ENCODE measurements around the gene TBC1D14.

TBC1D14 gene

DNA sequence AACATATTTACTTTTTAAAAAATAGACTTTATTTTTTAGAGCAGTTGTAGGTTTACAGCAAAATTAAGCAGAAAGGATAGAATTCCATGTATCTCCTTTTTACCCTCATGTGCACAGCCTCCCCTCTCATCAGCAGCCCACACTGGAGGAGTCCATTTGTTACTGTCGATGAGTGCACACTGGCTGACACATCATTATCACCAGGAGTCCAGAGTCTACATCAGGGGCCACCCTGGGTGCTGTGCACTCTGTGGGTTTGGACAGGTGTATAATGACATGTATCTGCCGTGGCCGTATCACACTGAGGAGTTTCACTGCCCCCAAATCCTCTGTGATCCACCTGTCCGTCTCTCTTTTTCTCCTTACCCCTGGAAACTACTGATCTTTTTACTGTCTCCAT lies 26.3 kb downstream of the TBC1D14 start:
- TF ChIP-seq TCF4 (CRISPR knock-in tag; IDR thresholded peaks at IDR 0.05; ENCODE audit: borderline replicate concordance) (no peak), ZFP30 (CRISPR knock-in tag; IDR thresholded peaks at IDR 0.05) (no peak)
- TF ChIP-seq, protein P1, sequence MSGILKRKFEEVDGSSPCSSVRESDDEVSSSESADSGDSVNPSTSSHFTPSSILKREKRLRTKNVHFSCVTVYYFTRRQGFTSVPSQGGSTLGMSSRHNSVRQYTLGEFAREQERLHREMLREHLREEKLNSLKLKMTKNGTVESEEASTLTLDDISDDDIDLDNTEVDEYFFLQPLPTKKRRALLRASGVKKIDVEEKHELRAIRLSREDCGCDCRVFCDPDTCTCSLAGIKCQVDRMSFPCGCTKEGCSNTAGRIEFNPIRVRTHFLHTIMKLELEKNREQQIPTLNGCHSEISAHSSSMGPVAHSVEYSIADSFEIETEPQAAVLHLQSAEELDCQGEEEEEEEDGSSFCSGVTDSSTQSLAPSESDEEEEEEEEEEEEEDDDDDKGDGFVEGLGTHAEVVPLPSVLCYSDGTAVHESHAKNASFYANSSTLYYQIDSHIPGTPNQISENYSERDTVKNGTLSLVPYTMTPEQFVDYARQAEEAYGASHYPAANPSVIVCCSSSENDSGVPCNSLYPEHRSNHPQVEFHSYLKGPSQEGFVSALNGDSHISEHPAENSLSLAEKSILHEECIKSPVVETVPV (CRISPR knock-in tag; IDR thresholded peaks at IDR 0.05): no peak
- ATAC-seq: no peak

DNA sequence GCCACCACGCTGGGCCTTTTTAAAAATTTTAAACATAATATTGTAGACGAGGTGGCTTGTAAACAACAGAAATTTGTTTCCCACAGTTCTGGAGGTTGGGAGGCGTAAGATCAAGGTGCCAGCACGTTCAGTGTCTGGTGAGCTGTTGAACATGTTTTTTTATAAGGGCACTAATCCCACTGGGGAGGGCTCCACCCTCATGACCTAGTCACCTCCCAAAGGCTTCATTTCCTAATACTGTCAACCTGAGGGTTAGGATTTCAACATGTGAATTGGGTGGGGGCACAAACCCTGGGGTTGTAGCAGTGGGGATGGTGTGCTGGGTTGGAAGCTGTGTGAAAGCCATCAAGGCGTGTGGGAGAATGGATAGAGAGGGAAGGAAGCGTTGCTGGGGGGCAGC lies 27.6 kb downstream of the TBC1D14 start:
- TF ChIP-seq TCF4 (CRISPR knock-in tag; IDR thresholded peaks at IDR 0.05; ENCODE audit: borderline replicate concordance): no peak
- TF ChIP-seq BACH2 (CRISPR knock-in tag; IDR thresholded peaks at IDR 0.05; ENCODE audit: borderline replicate concordance): no peak
- TF ChIP-seq ZNF70 (CRISPR knock-in tag; IDR thresholded peaks at IDR 0.05): no peak
- TF ChIP-seq SNAI2 (CRISPR knock-in tag; IDR thresholded peaks at IDR 0.05): no peak
- TF ChIP-seq, protein P1 (CRISPR knock-in tag; IDR thresholded peaks at IDR 0.05): no peak
- TF ChIP-seq RARB (CRISPR knock-in tag; IDR thresholded peaks at IDR 0.05): no peak
- no peak for TF ChIP-seq ZFP3 (CRISPR knock-in tag; IDR thresholded peaks at IDR 0.05)
- no peak for TF ChIP-seq OSR1 (CRISPR knock-in tag; IDR thresholded peaks at IDR 0.05)
- TF ChIP-seq ESRRG (CRISPR knock-in tag; IDR thresholded peaks at IDR 0.05): no peak
- no peak for TF ChIP-seq GLIS3 (CRISPR knock-in tag; IDR thresholded peaks at IDR 0.05)
- no peak for TF ChIP-seq TOX (CRISPR knock-in tag; IDR thresholded peaks at IDR 0.05; ENCODE audit: borderline replicate concordance)
- TF ChIP-seq, protein P2, sequence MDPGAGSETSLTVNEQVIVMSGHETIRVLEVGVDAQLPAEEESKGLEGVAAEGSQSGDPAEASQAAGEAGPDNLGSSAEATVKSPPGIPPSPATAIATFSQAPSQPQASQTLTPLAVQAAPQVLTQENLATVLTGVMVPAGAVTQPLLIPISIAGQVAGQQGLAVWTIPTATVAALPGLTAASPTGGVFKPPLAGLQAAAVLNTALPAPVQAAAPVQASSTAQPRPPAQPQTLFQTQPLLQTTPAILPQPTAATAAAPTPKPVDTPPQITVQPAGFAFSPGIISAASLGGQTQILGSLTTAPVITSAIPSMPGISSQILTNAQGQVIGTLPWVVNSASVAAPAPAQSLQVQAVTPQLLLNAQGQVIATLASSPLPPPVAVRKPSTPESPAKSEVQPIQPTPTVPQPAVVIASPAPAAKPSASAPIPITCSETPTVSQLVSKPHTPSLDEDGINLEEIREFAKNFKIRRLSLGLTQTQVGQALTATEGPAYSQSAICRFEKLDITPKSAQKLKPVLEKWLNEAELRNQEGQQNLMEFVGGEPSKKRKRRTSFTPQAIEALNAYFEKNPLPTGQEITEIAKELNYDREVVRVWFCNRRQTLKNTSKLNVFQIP (CRISPR knock-in tag; IDR thresholded peaks at IDR 0.05; ENCODE audit: borderline replicate concordance, low read depth): no peak
- no peak for TF ChIP-seq ISL1 (CRISPR knock-in tag; IDR thresholded peaks at IDR 0.05)
- TF ChIP-seq PPARA (CRISPR knock-in tag; IDR thresholded peaks at IDR 0.05; ENCODE audit: borderline replicate concordance): no peak
- no peak for TF ChIP-seq ZNF565 (CRISPR knock-in tag; conservative IDR thresholded peaks at IDR 0.05; ENCODE audit: low read depth)
- TF ChIP-seq, protein P3, sequence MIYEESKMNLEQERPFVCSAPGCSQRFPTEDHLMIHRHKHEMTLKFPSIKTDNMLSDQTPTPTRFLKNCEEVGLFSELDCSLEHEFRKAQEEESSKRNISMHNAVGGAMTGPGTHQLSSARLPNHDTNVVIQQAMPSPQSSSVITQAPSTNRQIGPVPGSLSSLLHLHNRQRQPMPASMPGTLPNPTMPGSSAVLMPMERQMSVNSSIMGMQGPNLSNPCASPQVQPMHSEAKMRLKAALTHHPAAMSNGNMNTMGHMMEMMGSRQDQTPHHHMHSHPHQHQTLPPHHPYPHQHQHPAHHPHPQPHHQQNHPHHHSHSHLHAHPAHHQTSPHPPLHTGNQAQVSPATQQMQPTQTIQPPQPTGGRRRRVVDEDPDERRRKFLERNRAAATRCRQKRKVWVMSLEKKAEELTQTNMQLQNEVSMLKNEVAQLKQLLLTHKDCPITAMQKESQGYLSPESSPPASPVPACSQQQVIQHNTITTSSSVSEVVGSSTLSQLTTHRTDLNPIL (CRISPR knock-in tag; IDR thresholded peaks at IDR 0.05; ENCODE audit: low read depth): no peak
- no peak for TF ChIP-seq ARNTL (CRISPR knock-in tag; IDR thresholded peaks at IDR 0.05; ENCODE audit: borderline replicate concordance, low read depth)
- ATAC-seq: no peak

DNA sequence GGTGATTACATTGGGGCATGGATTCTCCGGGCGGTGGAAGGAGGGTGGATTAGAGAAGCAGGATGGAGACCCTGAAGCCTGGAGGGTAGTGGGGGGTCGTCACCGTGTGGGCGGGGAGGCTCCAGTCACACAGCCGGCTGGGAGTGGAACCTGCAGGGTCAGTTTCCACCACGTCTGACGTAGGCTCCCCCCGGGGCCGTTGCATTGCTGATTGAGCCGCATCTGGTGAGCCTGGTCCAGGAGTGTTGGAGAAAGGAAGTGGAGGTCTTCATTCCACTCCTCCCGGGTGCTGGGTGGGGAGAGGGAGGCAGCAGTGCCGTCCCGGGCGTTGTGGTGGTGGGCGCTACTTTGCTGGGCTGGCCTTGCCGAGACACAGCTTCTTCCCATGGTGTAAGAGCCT lies 28.1 kb downstream of the TBC1D14 start:
- TF ChIP-seq ESRRG (CRISPR knock-in tag; IDR thresholded peaks at IDR 0.05) (no peak), ZFP30 (CRISPR knock-in tag; IDR thresholded peaks at IDR 0.05) (no peak), CSDC2 (CRISPR knock-in tag; IDR thresholded peaks at IDR 0.05) (no peak), ISL1 (CRISPR knock-in tag; IDR thresholded peaks at IDR 0.05) (no peak), BACH2 (CRISPR knock-in tag; IDR thresholded peaks at IDR 0.05; ENCODE audit: borderline replicate concordance) (no peak), ARNTL (CRISPR knock-in tag; IDR thresholded peaks at IDR 0.05; ENCODE audit: borderline replicate concordance, low read depth) (no peak), ZNF70 (CRISPR knock-in tag; IDR thresholded peaks at IDR 0.05) (no peak), RARB (CRISPR knock-in tag; IDR thresholded peaks at IDR 0.05) (no peak), ZNF565 (CRISPR knock-in tag; conservative IDR thresholded peaks at IDR 0.05; ENCODE audit: low read depth) (no peak), PPARA (CRISPR knock-in tag; IDR thresholded peaks at IDR 0.05; ENCODE audit: borderline replicate concordance) (no peak), ZFP3 (CRISPR knock-in tag; IDR thresholded peaks at IDR 0.05) (no peak), TOX (CRISPR knock-in tag; IDR thresholded peaks at IDR 0.05; ENCODE audit: borderline replicate concordance) (no peak), OSR1 (CRISPR knock-in tag; IDR thresholded peaks at IDR 0.05) (no peak), SNAI2 (CRISPR knock-in tag; IDR thresholded peaks at IDR 0.05) (no peak), ZC3H10 (CRISPR knock-in tag; IDR thresholded peaks at IDR 0.05) (no peak)
- TF ChIP-seq, protein P4, sequence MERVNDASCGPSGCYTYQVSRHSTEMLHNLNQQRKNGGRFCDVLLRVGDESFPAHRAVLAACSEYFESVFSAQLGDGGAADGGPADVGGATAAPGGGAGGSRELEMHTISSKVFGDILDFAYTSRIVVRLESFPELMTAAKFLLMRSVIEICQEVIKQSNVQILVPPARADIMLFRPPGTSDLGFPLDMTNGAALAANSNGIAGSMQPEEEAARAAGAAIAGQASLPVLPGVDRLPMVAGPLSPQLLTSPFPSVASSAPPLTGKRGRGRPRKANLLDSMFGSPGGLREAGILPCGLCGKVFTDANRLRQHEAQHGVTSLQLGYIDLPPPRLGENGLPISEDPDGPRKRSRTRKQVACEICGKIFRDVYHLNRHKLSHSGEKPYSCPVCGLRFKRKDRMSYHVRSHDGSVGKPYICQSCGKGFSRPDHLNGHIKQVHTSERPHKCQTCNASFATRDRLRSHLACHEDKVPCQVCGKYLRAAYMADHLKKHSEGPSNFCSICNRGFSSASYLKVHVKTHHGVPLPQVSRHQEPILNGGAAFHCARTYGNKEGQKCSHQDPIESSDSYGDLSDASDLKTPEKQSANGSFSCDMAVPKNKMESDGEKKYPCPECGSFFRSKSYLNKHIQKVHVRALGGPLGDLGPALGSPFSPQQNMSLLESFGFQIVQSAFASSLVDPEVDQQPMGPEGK (CRISPR knock-in tag; IDR thresholded peaks at IDR 0.05; ENCODE audit: borderline replicate concordance): no peak
- TF ChIP-seq, protein P2 (CRISPR knock-in tag; IDR thresholded peaks at IDR 0.05; ENCODE audit: borderline replicate concordance, low read depth): no peak
- TF ChIP-seq, protein P1 (CRISPR knock-in tag; IDR thresholded peaks at IDR 0.05): no peak
- TF ChIP-seq, protein P5, sequence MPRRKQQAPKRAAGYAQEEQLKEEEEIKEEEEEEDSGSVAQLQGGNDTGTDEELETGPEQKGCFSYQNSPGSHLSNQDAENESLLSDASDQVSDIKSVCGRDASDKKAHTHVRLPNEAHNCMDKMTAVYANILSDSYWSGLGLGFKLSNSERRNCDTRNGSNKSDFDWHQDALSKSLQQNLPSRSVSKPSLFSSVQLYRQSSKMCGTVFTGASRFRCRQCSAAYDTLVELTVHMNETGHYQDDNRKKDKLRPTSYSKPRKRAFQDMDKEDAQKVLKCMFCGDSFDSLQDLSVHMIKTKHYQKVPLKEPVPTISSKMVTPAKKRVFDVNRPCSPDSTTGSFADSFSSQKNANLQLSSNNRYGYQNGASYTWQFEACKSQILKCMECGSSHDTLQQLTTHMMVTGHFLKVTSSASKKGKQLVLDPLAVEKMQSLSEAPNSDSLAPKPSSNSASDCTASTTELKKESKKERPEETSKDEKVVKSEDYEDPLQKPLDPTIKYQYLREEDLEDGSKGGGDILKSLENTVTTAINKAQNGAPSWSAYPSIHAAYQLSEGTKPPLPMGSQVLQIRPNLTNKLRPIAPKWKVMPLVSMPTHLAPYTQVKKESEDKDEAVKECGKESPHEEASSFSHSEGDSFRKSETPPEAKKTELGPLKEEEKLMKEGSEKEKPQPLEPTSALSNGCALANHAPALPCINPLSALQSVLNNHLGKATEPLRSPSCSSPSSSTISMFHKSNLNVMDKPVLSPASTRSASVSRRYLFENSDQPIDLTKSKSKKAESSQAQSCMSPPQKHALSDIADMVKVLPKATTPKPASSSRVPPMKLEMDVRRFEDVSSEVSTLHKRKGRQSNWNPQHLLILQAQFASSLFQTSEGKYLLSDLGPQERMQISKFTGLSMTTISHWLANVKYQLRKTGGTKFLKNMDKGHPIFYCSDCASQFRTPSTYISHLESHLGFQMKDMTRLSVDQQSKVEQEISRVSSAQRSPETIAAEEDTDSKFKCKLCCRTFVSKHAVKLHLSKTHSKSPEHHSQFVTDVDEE (CRISPR knock-in tag; IDR thresholded peaks at IDR 0.05): no peak
- no peak for ATAC-seq
